ENCODE data around the gene ELMO1. TPM values are rescaled to one million over a fixed set of nuclear protein-coding genes. Genes with fewer than 3 reads are reported as not detected.

The ELMO1 gene
- total and polyA plus RNA-seq, 2 experiments from 2014 or later: 9.6 to 10.8 TPM

- Histone ChIP-seq H3K36me3 (no peaks in the 10 kb centered on the region), H3K4me3 (no peak overlapping the region), H3K27me3 (no peaks in the 10 kb centered on the region), H3K4me1 (ENCODE audit: low read depth) (peaks cover 46% of the 10 kb centered on the region), H3K9me3 (ENCODE audit: low read depth) (no peaks in the 10 kb centered on the region), H3K27ac (peak overlapping the region; percentile 19)
- TF ChIP-seq, protein P1, sequence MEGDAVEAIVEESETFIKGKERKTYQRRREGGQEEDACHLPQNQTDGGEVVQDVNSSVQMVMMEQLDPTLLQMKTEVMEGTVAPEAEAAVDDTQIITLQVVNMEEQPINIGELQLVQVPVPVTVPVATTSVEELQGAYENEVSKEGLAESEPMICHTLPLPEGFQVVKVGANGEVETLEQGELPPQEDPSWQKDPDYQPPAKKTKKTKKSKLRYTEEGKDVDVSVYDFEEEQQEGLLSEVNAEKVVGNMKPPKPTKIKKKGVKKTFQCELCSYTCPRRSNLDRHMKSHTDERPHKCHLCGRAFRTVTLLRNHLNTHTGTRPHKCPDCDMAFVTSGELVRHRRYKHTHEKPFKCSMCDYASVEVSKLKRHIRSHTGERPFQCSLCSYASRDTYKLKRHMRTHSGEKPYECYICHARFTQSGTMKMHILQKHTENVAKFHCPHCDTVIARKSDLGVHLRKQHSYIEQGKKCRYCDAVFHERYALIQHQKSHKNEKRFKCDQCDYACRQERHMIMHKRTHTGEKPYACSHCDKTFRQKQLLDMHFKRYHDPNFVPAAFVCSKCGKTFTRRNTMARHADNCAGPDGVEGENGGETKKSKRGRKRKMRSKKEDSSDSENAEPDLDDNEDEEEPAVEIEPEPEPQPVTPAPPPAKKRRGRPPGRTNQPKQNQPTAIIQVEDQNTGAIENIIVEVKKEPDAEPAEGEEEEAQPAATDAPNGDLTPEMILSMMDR (IDR thresholded peaks at IDR 0.05; ENCODE audit: low read depth, low read length): no peak
- peak in 1 of 2 donors; percentile 12 for DNase-seq (ENCODE audit: low read depth in 1 of 2, low spot score in 1 of 2)
Observed at GRCh38 chr7:37390114-37390513, 58.5 kb downstream of the ELMO1 start.

GRCh38 chr7:37388811-37389210, 59.9 kb downstream of the ELMO1 start:
- Histone ChIP-seq H3K36me3 (no peaks in the 10 kb centered on the region), H3K27me3 (no peaks in the 10 kb centered on the region), H3K27ac (no peak overlapping the region), H3K9me3 (ENCODE audit: low read depth) (no peaks in the 10 kb centered on the region), H3K4me3 (no peak overlapping the region), H3K4me1 (ENCODE audit: low read depth) (peaks cover 41% of the 10 kb centered on the region)
- TF ChIP-seq, protein P1 (IDR thresholded peaks at IDR 0.05; ENCODE audit: low read depth, low read length): no peak
- no peak for DNase-seq (ENCODE audit: low read depth in 1 of 2, low spot score in 1 of 2)

DNA sequence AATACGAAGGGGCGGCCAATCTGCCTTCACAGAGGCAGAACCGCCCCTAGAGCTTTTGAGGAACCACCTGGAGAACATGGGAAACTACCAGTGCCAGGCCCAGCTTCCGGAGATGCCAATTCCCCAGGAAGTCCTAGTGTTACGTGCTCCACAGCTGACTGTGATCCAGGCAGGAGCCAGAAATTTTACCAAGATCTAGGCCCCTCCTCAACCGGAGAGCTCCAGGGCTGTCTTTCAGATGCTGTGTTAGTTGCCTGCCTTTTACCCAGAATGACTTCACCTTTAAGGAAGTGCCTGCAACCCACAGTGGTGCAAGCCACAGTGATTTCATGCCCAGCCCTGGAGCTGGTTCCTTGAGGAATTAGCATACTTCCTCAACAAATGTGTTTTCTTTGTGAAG, 62.9 kb downstream of the ELMO1 start:
- TF ChIP-seq, protein P1 (IDR thresholded peaks at IDR 0.05; ENCODE audit: low read depth, low read length): no peak
- no peak overlapping the region for H3K27ac ChIP-seq
- peaks cover 23% of the 10 kb centered on the region for H3K4me1 ChIP-seq (ENCODE audit: low read depth)
- no peaks in the 10 kb centered on the region for H3K36me3 ChIP-seq
- no peaks in the 10 kb centered on the region for H3K9me3 ChIP-seq (ENCODE audit: low read depth)
- no peaks in the 10 kb centered on the region for H3K27me3 ChIP-seq
- DNase-seq (ENCODE audit: low read depth in 1 of 2, low spot score in 1 of 2): no peak
- H3K4me3 ChIP-seq: no peak overlapping the region

DNA sequence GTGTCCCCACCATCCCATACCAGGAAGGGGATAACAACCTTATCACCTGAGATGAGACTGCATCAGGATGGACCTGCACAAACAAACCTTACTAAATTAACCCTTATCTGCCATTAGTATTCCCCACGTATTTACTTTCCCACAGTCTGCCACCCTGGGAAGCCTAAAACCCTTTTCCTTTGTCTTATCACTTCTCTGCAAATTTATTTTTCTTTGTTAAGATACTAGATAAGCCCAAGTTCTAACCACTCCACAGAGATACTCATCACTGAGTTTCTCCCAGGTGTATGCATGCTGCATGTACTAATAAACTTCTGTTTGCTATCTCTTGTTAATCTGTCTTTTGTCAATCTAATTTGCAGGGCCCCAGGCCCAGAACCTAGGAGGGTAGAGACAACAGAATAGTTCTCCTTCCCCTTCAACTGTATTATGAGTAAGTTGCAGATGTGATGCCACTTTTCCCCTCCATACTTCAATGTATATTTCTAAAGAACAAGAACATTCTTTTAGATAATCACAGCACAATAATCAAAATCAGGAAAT, 66.0 kb downstream of the ELMO1 start:
- no peaks in the 10 kb centered on the region for H3K27me3 ChIP-seq
- TF ChIP-seq, protein P1 (IDR thresholded peaks at IDR 0.05; ENCODE audit: low read depth, low read length): no peak
- H3K36me3 ChIP-seq: no peaks in the 10 kb centered on the region
- peaks cover 2% of the 10 kb centered on the region for H3K4me1 ChIP-seq (ENCODE audit: low read depth)
- no peak for DNase-seq (ENCODE audit: low read depth in 1 of 2, low spot score in 1 of 2)
- no peaks in the 10 kb centered on the region for H3K9me3 ChIP-seq (ENCODE audit: low read depth)
- no peak overlapping the region for H3K4me3 ChIP-seq
- no peak overlapping the region for H3K27ac ChIP-seq

- Histone ChIP-seq H3K36me3 (no peaks in the 10 kb centered on the region), H3K4me3 (no peak overlapping the region), H3K4me1 (ENCODE audit: low read depth) (peaks cover 2% of the 10 kb centered on the region), H3K9me3 (ENCODE audit: low read depth) (peaks cover 3% of the 10 kb centered on the region), H3K27ac (no peak overlapping the region), H3K27me3 (no peaks in the 10 kb centered on the region)
- DNase-seq (ENCODE audit: low read depth in 1 of 2, low spot score in 1 of 2): no peak
- TF ChIP-seq, protein P1 (IDR thresholded peaks at IDR 0.05; ENCODE audit: low read depth, low read length): no peak
Observed at GRCh38 chr7:37380831-37381230, 67.8 kb downstream of the ELMO1 start.
